CD4-positive, alpha-beta T cell (primary cell): ENCODE measurements around the gene CENPE. TPM values are rescaled to one million over a fixed set of nuclear protein-coding genes. Genes with fewer than 3 reads are reported as not detected.

Experiments
- ATAC-seq: fragments of 200-7000 bp; cut with Tn5 transposase; one replicate; pipeline ENCODE4 v1.10.0; 2022; ENCODE audit warnings: mild to moderate bottlenecking; ENCODE audit not compliant: poor library complexity
- CTCF ChIA-PET: fragments of 350-600 bp; sonication (Branson Sonifier 250); formaldehyde crosslinking; loops from one replicate; lab custom pipeline; 2021; ENCODE audit warnings: antibody characterized with exemption, inconsistent platforms; lab: Charles Lee
- POLR2A ChIA-PET: fragments of 350-600 bp; sonication (Branson Sonifier 250); formaldehyde crosslinking; loops from one replicate; lab custom pipeline; 2021; ENCODE audit warnings: antibody characterized with exemption, inconsistent platforms; lab: Charles Lee
- DNase-seq, 14 experiments: peaks; one replicate each; pipeline ENCODE4 v3.0.0-alpha.2; 2013 to 2020; ENCODE audit warnings: mixed read lengths in 2 of 14
- H3K27ac ChIP-seq, 2 donors: one replicate each; pipeline versions ENCODE4 v1.5.1 to v1.7.0; 2013; ENCODE audit warnings: low read length in 2 of 2, low read depth in 1 of 2, mild to moderate bottlenecking in 1 of 2
- H3K27me3 ChIP-seq, 2 experiments: 1 replicate in 1 of 2; 2 replicates in 1 of 2; pipeline versions ENCODE4 v1.6.1 to v1.7.0; 2013; ENCODE audit warnings: low read length in 2 of 2, control low read depth in 1 of 2, mild to moderate bottlenecking in 1 of 2, moderate library complexity in 1 of 2; ENCODE audit not compliant: insufficient read depth in 2 of 2, control insufficient read depth in 1 of 2
- H3K36me3 ChIP-seq: one replicate; pipeline ENCODE4 v1.6.1; 2013; ENCODE audit warnings: low read length, control low read depth; ENCODE audit not compliant: insufficient read depth
- H3K4me1 ChIP-seq: one replicate; pipeline ENCODE4 v1.6.1; 2013; ENCODE audit warnings: low read length, control low read depth; ENCODE audit not compliant: insufficient read depth
- H3K4me3 ChIP-seq: one replicate; pipeline ENCODE4 v1.5.1; 2013; ENCODE audit warnings: mild to moderate bottlenecking, low read length, moderate library complexity
- H3K9me3 ChIP-seq, 2 experiments: 1 replicate in 1 of 2; 2 replicates in 1 of 2; pipeline versions ENCODE4 v1.6.1 to v1.7.0; 2013; ENCODE audit warnings: low read length in 2 of 2, mild to moderate bottlenecking in 2 of 2, control low read depth in 1 of 2, moderate library complexity in 1 of 2; ENCODE audit not compliant: control insufficient read depth in 1 of 2, insufficient read depth in 1 of 2
- H3K27ac Mint-ChIP-seq: one replicate; pipeline ENCODE4 v1.8.0; 2020; ENCODE audit warnings: mixed read lengths
- H3K27me3 Mint-ChIP-seq: one replicate; pipeline ENCODE4 v1.8.0; 2021; ENCODE audit warnings: mixed read lengths
- H3K36me3 Mint-ChIP-seq: one replicate; pipeline ENCODE4 v1.8.0; 2021; ENCODE audit warnings: low read depth, mixed read lengths
- H3K4me1 Mint-ChIP-seq: one replicate; pipeline ENCODE4 v1.8.0; 2021; ENCODE audit warnings: low read depth, mixed read lengths
- H3K4me3 Mint-ChIP-seq: one replicate; pipeline ENCODE4 v1.8.0; 2020; ENCODE audit warnings: mild to moderate bottlenecking, mixed read lengths
- H3K9me3 Mint-ChIP-seq: one replicate; pipeline ENCODE4 v1.8.0; 2020; ENCODE audit warnings: mixed read lengths
- CTCF ChIP-seq: fragments of 200-600 bp; IDR thresholded peaks from one replicate; pipeline ENCODE4 v1.8.0; 2022; ENCODE audit warnings: antibody characterized with exemption, mild to moderate bottlenecking
- intact Hi-C, 2 experiments: fragments of 100-400 bp; cut with DNase I in 1 of 2; cut with micrococcal nuclease in 1 of 2; formaldehyde crosslinking; loops; one replicate each; pipeline versions ENCODE4 v1.15.1 to v1.9.0; 2023 to 2025; cut with DNase I, micrococcal nuclease
- total RNA-seq, 174 experiments: library from RNA in 2 of 174; stranded (reverse) in 2 of 174; gene quantifications; one replicate each; pipeline ENCODE4 v1.2.3 and lab custom pipeline; 2021 to 2026

CENPE gene
- total RNA-seq, 2 experiments from 2014 or later = 2.7 to 3.2 TPM

GRCh38 chr4:103075435-103075893 lies 122.7 kb downstream of the CENPE start:
- no peak for ATAC-seq
- H3K36me3 ChIP-seq = no peaks in the 10 kb centered on the region
- H3K36me3 Mint-ChIP-seq = peaks cover 17% of the 10 kb centered on the region
- intact Hi-C loops = loop anchor here in 1 of 2 experiments (5.0 kb wide), 1 partner anchor 53 kb away; no protein-coding TSS in a partner anchor
- ChIA-PET CTCF (interaction anchor here (1.2 to 2.6 kb wide), 2 partner anchors 16 to 24 kb away, joined by 4 to 11 read pairs; partner anchors contain the start of gene BDH2), POLR2A (interaction anchor here (0.5 to 2.1 kb wide), 7 partner anchors 12 to 575 kb away, joined by 3 to 6 read pairs (median 3); partner anchors contain the start of genes NFKB1 and UBE2D3)
- DNase-seq = no peak
- H3K4me1 ChIP-seq = peaks cover 17% of the 10 kb centered on the region
- peak overlapping the region; percentile 94 for H3K27ac Mint-ChIP-seq
- no peaks in the 10 kb centered on the region for H3K27me3 Mint-ChIP-seq
- H3K9me3 ChIP-seq = no peaks in the 10 kb centered on the region
- no peaks in the 10 kb centered on the region for H3K27me3 ChIP-seq
- H3K4me3 Mint-ChIP-seq = peak overlapping the region; percentile 88
- peak overlapping the region in 1 of 2 donors; percentile 88 for H3K27ac ChIP-seq
- TF ChIP-seq CTCF = no peak
- no peaks in the 10 kb centered on the region for H3K9me3 Mint-ChIP-seq
- H3K4me3 ChIP-seq = peak overlapping the region; percentile 81
- peaks cover 59% of the 10 kb centered on the region for H3K4me1 Mint-ChIP-seq

- H3K4me3 ChIP-seq = no peak overlapping the region
- Mint-ChIP-seq H3K4me3 (peak overlapping the region; percentile 88), H3K27ac (no peak overlapping the region), H3K9me3 (no peaks in the 10 kb centered on the region), H3K36me3 (peaks cover 17% of the 10 kb centered on the region), H3K27me3 (no peaks in the 10 kb centered on the region), H3K4me1 (peaks cover 59% of the 10 kb centered on the region)
- CTCF ChIA-PET = interaction anchor here (1.2 to 2.6 kb wide), 2 partner anchors 17 to 24 kb away, joined by 4 to 11 read pairs; partner anchors contain the start of gene BDH2
- peaks cover 17% of the 10 kb centered on the region for H3K4me1 ChIP-seq
- intact Hi-C loops = loop anchor here in 1 of 2 experiments (5.0 kb wide), 1 partner anchor 53 kb away; no protein-coding TSS in a partner anchor
- H3K9me3 ChIP-seq = no peaks in the 10 kb centered on the region
- no peak for TF ChIP-seq CTCF
- POLR2A ChIA-PET = interaction anchor here (0.5 to 2.1 kb wide), 7 partner anchors 13 to 574 kb away, joined by 3 to 6 read pairs (median 3); partner anchors contain the start of genes NFKB1 and UBE2D3
- DNase-seq (peak in 2 of 14 experiments; percentile 31 to 33), ATAC-seq (no peak)
- no peaks in the 10 kb centered on the region for H3K36me3 ChIP-seq
- no peak overlapping the region for H3K27ac ChIP-seq
- H3K27me3 ChIP-seq = no peaks in the 10 kb centered on the region
Observed at GRCh38 chr4:103074744-103075434, 123.3 kb downstream of the CENPE start.

GRCh38 chr4:103073792-103074438 lies 124.2 kb downstream of the CENPE start:
- Histone ChIP-seq H3K4me1 (peaks cover 17% of the 10 kb centered on the region), H3K4me3 (no peak overlapping the region), H3K27ac (no peak overlapping the region), H3K36me3 (no peaks in the 10 kb centered on the region), H3K27me3 (no peaks in the 10 kb centered on the region), H3K9me3 (no peaks in the 10 kb centered on the region)
- DNase-seq (no peak), ATAC-seq (no peak)
- Mint-ChIP-seq H3K4me1 (peaks cover 56% of the 10 kb centered on the region), H3K4me3 (peak overlapping the region; percentile 54), H3K27me3 (no peaks in the 10 kb centered on the region), H3K27ac (no peak overlapping the region), H3K36me3 (peaks cover 12% of the 10 kb centered on the region), H3K9me3 (no peaks in the 10 kb centered on the region)
- POLR2A ChIA-PET = no interaction called here
- no peak for TF ChIP-seq CTCF
- CTCF ChIA-PET = interaction anchor here (2.6 kb wide), 1 partner anchor 25 kb away, joined by 11 read pairs; the partner anchor contains the start of gene BDH2
- intact Hi-C loops = no loop called here
